SU-DHL-6 (cell line): ENCODE results near the gene ITGB5.

Source experiments
- EZH2phosphoT487 ChIP-seq: fragments of 200-600 bp; sonication (generic), shearing (Covaris generic); conservative IDR thresholded peaks from 2 replicates; pipeline ENCODE4 v1.6.1; 2018; ENCODE audit warnings: mild to moderate bottlenecking, antibody characterized with exemption, low read length, moderate library complexity, mixed read lengths
- TF ChIP-seq, protein P1 (sequence below): fragments of 200-600 bp; sonication (generic); IDR thresholded peaks from one replicate; pipeline ENCODE4 v1.5.1; 2017; ENCODE audit warnings: antibody characterized with exemption, mild to moderate bottlenecking, low read length, moderate library complexity; ENCODE audit not compliant: insufficient read depth, poor library complexity, severe bottlenecking

DNA sequence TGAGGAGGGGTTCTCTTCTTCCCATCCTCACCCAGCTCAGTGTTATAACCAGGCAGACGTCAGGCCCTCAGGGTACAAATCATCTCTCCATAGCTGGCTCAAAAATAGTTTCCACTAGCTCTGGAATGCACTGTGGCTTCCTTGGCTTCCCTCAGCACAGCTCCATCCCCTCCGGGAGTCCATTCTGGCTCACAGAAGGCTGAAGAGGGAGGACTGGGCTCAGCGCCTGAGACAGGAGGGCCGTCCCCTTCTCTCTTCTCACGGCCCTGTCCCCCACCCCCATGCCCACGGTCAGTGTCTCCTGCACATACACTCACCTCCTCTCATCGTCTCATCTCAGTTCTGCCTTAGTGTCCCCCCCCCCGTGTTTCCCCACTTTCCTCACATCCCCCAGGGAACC is 106.8 kb downstream of the ITGB5 start:
- TF ChIP-seq, protein P1, sequence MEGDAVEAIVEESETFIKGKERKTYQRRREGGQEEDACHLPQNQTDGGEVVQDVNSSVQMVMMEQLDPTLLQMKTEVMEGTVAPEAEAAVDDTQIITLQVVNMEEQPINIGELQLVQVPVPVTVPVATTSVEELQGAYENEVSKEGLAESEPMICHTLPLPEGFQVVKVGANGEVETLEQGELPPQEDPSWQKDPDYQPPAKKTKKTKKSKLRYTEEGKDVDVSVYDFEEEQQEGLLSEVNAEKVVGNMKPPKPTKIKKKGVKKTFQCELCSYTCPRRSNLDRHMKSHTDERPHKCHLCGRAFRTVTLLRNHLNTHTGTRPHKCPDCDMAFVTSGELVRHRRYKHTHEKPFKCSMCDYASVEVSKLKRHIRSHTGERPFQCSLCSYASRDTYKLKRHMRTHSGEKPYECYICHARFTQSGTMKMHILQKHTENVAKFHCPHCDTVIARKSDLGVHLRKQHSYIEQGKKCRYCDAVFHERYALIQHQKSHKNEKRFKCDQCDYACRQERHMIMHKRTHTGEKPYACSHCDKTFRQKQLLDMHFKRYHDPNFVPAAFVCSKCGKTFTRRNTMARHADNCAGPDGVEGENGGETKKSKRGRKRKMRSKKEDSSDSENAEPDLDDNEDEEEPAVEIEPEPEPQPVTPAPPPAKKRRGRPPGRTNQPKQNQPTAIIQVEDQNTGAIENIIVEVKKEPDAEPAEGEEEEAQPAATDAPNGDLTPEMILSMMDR, result no peak
- TF ChIP-seq EZH2phosphoT487, result no peak
